HL-60 (cell line): ENCODE data around the gene SH3YL1.

Source experiments
- DNase-seq, 2 experiments: peaks; one replicate each; pipeline ENCODE4 v3.0.0-alpha.2; 2010 to 2020; ENCODE audit warnings: low read depth in 1 of 2, low spot score in 1 of 2
- H3K27ac ChIP-seq: fragments of 250-450 bp; sonication (Bioruptor Pico); replicated peaks from 2 replicates; pipeline ENCODE4 v1.5.1; 2020; ENCODE audit warnings: mild to moderate bottlenecking, moderate library complexity
- H3K27me3 ChIP-seq: fragments of 250-450 bp; sonication (Bioruptor Pico); 2 replicates; pipeline ENCODE4 v1.5.1; 2021; ENCODE audit warnings: mild to moderate bottlenecking, moderate library complexity; ENCODE audit not compliant: insufficient read depth, poor library complexity, severe bottlenecking
- H3K4me3 ChIP-seq: replicated peaks from 2 replicates; pipeline ENCODE4 v1.5.1; 2011; ENCODE audit warnings: mild to moderate bottlenecking, control low read depth, low read length; ENCODE audit not compliant: insufficient read depth
- GABPA ChIP-seq: IDR thresholded peaks from 2 replicates; pipeline ENCODE4 v1.6.1; 2012; ENCODE audit warnings: low read depth
- POLR2AphosphoS5 ChIP-seq: IDR thresholded peaks from 2 replicates; pipeline ENCODE4 v1.6.1; 2012; ENCODE audit warnings: low read depth
- SPI1 ChIP-seq: IDR thresholded peaks from 2 replicates; pipeline ENCODE4 v1.6.1; 2012; ENCODE audit warnings: low read depth, mild to moderate bottlenecking, borderline replicate concordance
- TF ChIP-seq, protein P1 (sequence below): IDR thresholded peaks from 2 replicates; pipeline ENCODE4 v1.6.1; 2012; ENCODE audit warnings: low read depth; ENCODE audit not compliant: insufficient replicate concordance
- TF ChIP-seq, protein P2 (sequence below): IDR thresholded peaks from one replicate; pipeline ENCODE4 v1.5.1; 2011; ENCODE audit warnings: low read length, control low read depth, inconsistent platforms; ENCODE audit not compliant: insufficient read depth

Gene SH3YL1

DNA sequence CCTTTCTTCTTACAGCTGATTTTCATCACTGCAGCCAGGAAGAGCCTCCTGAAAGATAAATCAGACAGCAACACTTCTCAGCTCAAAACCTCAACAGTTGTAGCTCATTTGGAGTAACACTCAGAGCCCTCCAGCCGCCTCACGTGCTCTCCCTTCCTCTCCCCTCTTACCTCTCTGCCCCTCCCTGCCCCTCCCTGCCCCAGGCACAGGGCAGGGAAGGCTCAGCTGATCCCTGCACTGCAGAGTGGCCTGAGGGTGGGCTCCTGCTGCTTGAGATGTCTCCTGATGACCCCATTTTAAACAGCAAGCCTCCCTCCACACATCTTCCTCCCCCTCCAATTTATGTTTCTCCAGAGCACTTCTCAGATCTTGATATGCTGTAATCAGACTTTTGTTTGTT is 54.4 kb downstream of the SH3YL1 start:
- Histone ChIP-seq H3K27ac (no peak overlapping the region), H3K27me3 (no peaks in the 10 kb centered on the region), H3K4me3 (no peak overlapping the region)
- TF ChIP-seq, protein P1, sequence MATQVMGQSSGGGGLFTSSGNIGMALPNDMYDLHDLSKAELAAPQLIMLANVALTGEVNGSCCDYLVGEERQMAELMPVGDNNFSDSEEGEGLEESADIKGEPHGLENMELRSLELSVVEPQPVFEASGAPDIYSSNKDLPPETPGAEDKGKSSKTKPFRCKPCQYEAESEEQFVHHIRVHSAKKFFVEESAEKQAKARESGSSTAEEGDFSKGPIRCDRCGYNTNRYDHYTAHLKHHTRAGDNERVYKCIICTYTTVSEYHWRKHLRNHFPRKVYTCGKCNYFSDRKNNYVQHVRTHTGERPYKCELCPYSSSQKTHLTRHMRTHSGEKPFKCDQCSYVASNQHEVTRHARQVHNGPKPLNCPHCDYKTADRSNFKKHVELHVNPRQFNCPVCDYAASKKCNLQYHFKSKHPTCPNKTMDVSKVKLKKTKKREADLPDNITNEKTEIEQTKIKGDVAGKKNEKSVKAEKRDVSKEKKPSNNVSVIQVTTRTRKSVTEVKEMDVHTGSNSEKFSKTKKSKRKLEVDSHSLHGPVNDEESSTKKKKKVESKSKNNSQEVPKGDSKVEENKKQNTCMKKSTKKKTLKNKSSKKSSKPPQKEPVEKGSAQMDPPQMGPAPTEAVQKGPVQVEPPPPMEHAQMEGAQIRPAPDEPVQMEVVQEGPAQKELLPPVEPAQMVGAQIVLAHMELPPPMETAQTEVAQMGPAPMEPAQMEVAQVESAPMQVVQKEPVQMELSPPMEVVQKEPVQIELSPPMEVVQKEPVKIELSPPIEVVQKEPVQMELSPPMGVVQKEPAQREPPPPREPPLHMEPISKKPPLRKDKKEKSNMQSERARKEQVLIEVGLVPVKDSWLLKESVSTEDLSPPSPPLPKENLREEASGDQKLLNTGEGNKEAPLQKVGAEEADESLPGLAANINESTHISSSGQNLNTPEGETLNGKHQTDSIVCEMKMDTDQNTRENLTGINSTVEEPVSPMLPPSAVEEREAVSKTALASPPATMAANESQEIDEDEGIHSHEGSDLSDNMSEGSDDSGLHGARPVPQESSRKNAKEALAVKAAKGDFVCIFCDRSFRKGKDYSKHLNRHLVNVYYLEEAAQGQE, result no peak
- TF ChIP-seq POLR2AphosphoS5 (no peak), SPI1 (no peak), GABPA (no peak)
- TF ChIP-seq, protein P2, sequence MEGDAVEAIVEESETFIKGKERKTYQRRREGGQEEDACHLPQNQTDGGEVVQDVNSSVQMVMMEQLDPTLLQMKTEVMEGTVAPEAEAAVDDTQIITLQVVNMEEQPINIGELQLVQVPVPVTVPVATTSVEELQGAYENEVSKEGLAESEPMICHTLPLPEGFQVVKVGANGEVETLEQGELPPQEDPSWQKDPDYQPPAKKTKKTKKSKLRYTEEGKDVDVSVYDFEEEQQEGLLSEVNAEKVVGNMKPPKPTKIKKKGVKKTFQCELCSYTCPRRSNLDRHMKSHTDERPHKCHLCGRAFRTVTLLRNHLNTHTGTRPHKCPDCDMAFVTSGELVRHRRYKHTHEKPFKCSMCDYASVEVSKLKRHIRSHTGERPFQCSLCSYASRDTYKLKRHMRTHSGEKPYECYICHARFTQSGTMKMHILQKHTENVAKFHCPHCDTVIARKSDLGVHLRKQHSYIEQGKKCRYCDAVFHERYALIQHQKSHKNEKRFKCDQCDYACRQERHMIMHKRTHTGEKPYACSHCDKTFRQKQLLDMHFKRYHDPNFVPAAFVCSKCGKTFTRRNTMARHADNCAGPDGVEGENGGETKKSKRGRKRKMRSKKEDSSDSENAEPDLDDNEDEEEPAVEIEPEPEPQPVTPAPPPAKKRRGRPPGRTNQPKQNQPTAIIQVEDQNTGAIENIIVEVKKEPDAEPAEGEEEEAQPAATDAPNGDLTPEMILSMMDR, result no peak
- no peak for DNase-seq

GRCh38 chr2:208335-208734 is 55.5 kb downstream of the SH3YL1 start:
- no peak overlapping the region for H3K4me3 ChIP-seq
- TF ChIP-seq POLR2AphosphoS5 (no peak), GABPA (no peak), SPI1 (no peak)
- TF ChIP-seq, protein P2, result no peak
- TF ChIP-seq, protein P1, result no peak
- no peak overlapping the region for H3K27ac ChIP-seq
- no peaks in the 10 kb centered on the region for H3K27me3 ChIP-seq
- DNase-seq, result no peak

GRCh38 chr2:203984-204383 is 59.8 kb downstream of the SH3YL1 start:
- H3K27me3 ChIP-seq, result no peaks in the 10 kb centered on the region
- no peak overlapping the region for H3K27ac ChIP-seq
- DNase-seq, result no peak
- no peak for TF ChIP-seq GABPA
- H3K4me3 ChIP-seq, result no peak overlapping the region

- DNase-seq, result no peak
- H3K27ac ChIP-seq, result no peak overlapping the region
- no peak overlapping the region for H3K4me3 ChIP-seq
- TF ChIP-seq SPI1, result no peak
- TF ChIP-seq, protein P1, result no peak
- no peak for TF ChIP-seq GABPA
- no peak for TF ChIP-seq POLR2AphosphoS5
- TF ChIP-seq, protein P2, result no peak
- no peaks in the 10 kb centered on the region for H3K27me3 ChIP-seq
Measured at GRCh38 chr2:203401-203800, 60.4 kb downstream of the SH3YL1 start.
